Panc1 (cell line): ENCODE results near the gene CABS1. TPM values are rescaled to one million over a fixed set of nuclear protein-coding genes. Genes with fewer than 3 reads are reported as not detected.

Source experiments
- ATAC-seq: fragments of 200-7000 bp; cut with Tn5 transposase; 2 replicates; pipeline ENCODE4 v1.9.1; 2020; ENCODE audit warnings: mild to moderate bottlenecking, moderate library complexity
- Bru-seq: library from RNA; stranded (reverse); fragments of 400-500 nt; gene quantifications from one replicate; lab custom pipeline; 2021; lab: Mats Ljungman, UMichigan
- BruChase-seq, 2 experiments: library from RNA; stranded (reverse); fragments of 400-500 nt; gene quantifications; one replicate each; lab custom pipeline; 2021; lab: Mats Ljungman, UMichigan
- BruUV-seq: library from RNA; stranded (reverse); fragments of 400-500 nt; replicated peaks from 2 replicates; lab custom pipeline; 2021; lab: Mats Ljungman, UMichigan
- CTCF ChIA-PET: fragments of 300-600 bp; sonication (Branson Sonifier 250); formaldehyde crosslinking; loops from one replicate; lab custom pipeline; 2022; ENCODE audit warnings: antibody characterized with exemption; lab: Charles Lee
- POLR2A ChIA-PET: fragments of 300-600 bp; sonication (Branson Sonifier 250); formaldehyde crosslinking; loops from one replicate; lab custom pipeline; 2022; ENCODE audit warnings: antibody characterized with exemption; lab: Charles Lee
- DNase-seq: peaks from one replicate; pipeline ENCODE4 v3.0.0-alpha.2; 2010; ENCODE audit warnings: low read depth, low spot score
- H3K27ac ChIP-seq: 2 replicates; pipeline ENCODE4 v1.5.1; 2011; ENCODE audit warnings: mild to moderate bottlenecking, low read length, inconsistent platforms
- H3K27me3 ChIP-seq: fragments of 200-500 bp; sonication (Bioruptor generic); 2 replicates; pipeline ENCODE4 v1.6.0; 2014; ENCODE audit warnings: low read length, inconsistent platforms; ENCODE audit not compliant: control insufficient read depth, insufficient read depth
- H3K36me3 ChIP-seq: fragments of 200-500 bp; sonication (Bioruptor generic); 2 replicates; pipeline ENCODE4 v1.5.1; 2014; ENCODE audit warnings: inconsistent platforms, mild to moderate bottlenecking, low read length, moderate library complexity; ENCODE audit not compliant: control insufficient read depth, insufficient read depth
- H3K4me1 ChIP-seq: 2 replicates; pipeline ENCODE4 v1.5.1; 2011; ENCODE audit warnings: inconsistent platforms, mild to moderate bottlenecking, low read length, moderate library complexity; ENCODE audit not compliant: control insufficient read depth, insufficient read depth
- H3K4me3 ChIP-seq, 2 experiments: 2 replicates each; pipeline ENCODE4 v1.5.1; 2011 to 2012; ENCODE audit warnings: low read depth in 2 of 2, low read length in 2 of 2, mild to moderate bottlenecking in 2 of 2, inconsistent platforms in 1 of 2, moderate library complexity in 1 of 2
- H3K9me3 ChIP-seq: fragments of 200-500 bp; sonication (Bioruptor generic); 2 replicates; pipeline ENCODE4 v1.5.1; 2014; ENCODE audit warnings: low read depth, mild to moderate bottlenecking, inconsistent platforms, low read length, moderate library complexity; ENCODE audit not compliant: control insufficient read depth, insufficient read depth
- CTCF ChIP-seq: fragments of 450-650 bp; IDR thresholded peaks from 2 replicates; pipeline ENCODE4 v1.5.1; 2017; ENCODE audit warnings: mild to moderate bottlenecking
- POLR2AphosphoS5 ChIP-seq: IDR thresholded peaks from 2 replicates; pipeline ENCODE4 v1.6.1; 2012; ENCODE audit warnings: mild to moderate bottlenecking, low read depth, low read length, moderate library complexity
- REST ChIP-seq, 2 experiments: IDR thresholded peaks; 2 replicates each; pipeline ENCODE4 v1.6.1; 2011 to 2012; ENCODE audit warnings: low read depth in 2 of 2, control low read depth in 1 of 2, low read length in 1 of 2, mild to moderate bottlenecking in 1 of 2, moderate library complexity in 1 of 2; ENCODE audit not compliant: insufficient read depth in 1 of 2
- SIN3A ChIP-seq: IDR thresholded peaks from 2 replicates; pipeline ENCODE4 v1.6.1; 2012; ENCODE audit warnings: low read depth, mild to moderate bottlenecking, low read length, moderate library complexity, borderline replicate concordance; ENCODE audit not compliant: insufficient read depth
- TCF7L2 ChIP-seq: IDR thresholded peaks from 2 replicates; pipeline ENCODE4 v1.6.1; 2011; ENCODE audit warnings: mild to moderate bottlenecking, low read depth, low read length, inconsistent platforms
- in situ Hi-C: cut with HindIII; loops from 2 replicates; pipeline ENCODE4 v1.10.0; 2016; ENCODE audit warnings: low sequenced_read_pairs, low pct_unique_long_range_greater_than_20kb
- intact Hi-C: fragments of 100-400 bp; cut with micrococcal nuclease; formaldehyde crosslinking; loops from one replicate; pipeline ENCODE4 v1.10.0; 2022; ENCODE audit not compliant: unreplicated experiment
- long read RNA-seq: library from polyadenylated mRNA; unstranded; transcript quantifications from one replicate; pipeline ENCODE4 v2.0.0, GENCODE V29; 2021; ENCODE audit not compliant: unreplicated experiment
- polyA plus RNA-seq: library from polyadenylated mRNA; unstranded; fragments of >200 nt; gene quantifications from one replicate; pipeline ENCODE4 v1.2.1, GENCODE V29; 2012; ENCODE audit warnings: missing spikeins; ENCODE audit not compliant: insufficient read length
- total RNA-seq: library from RNA; stranded (reverse); gene quantifications from one replicate; pipeline ENCODE4 v1.2.1, GENCODE V29; 2021; ENCODE audit not compliant: unreplicated experiment

Gene CABS1
- total RNA-seq (not detected), Bru-seq, nascent RNA (not detected), BruChase-seq, experiment 1, labeled RNA remaining after a 2-hour chase (not detected), BruChase-seq, experiment 2, labeled RNA remaining after a 6-hour chase (not detected)
- polyA plus RNA-seq, result not detected
- long read RNA-seq, result 0 reads

GRCh38 chr4:70334681-70335080 lies at the start of gene CABS1:
TSS of gene CABS1 (plus strand) at chr4:70334981. CDS start at chr4:70335040, 59 bp downstream.
- no peaks in the 10 kb centered on the region for H3K4me1 ChIP-seq
- intact Hi-C loops, result no loop called here
- ChIA-PET POLR2A (no interaction called here), CTCF (no interaction called here)
- no peak within 1 kb of the TSS for H3K4me3 ChIP-seq
- H3K36me3 ChIP-seq, result no peaks in the 10 kb centered on the region
- H3K27me3 ChIP-seq, result no peaks in the 10 kb centered on the region
- in situ Hi-C loops, result no loop called here
- DNase-seq, result no peak
- BruUV-seq, result no TSS peak
- no peak within 1 kb of the TSS for H3K27ac ChIP-seq
- TF ChIP-seq REST (IDR thresholded peaks at IDR 0.05; ENCODE audit: insufficient read depth in 1 of 2, low read depth in 2 of 2, low read length in 1 of 2) (no peak), SIN3A (no peak), TCF7L2 (no peak)
- H3K9me3 ChIP-seq, result no peaks in the 10 kb centered on the region
- no peak for ATAC-seq

- Histone ChIP-seq H3K4me1 (no peaks in the 10 kb centered on the region), H3K9me3 (no peaks in the 10 kb centered on the region), H3K27me3 (no peaks in the 10 kb centered on the region), H3K36me3 (no peaks in the 10 kb centered on the region), H3K4me3 (no peak overlapping the region), H3K27ac (no peak overlapping the region)
- ATAC-seq (no peak), DNase-seq (no peak)
- no TSS peak for BruUV-seq
- no peak for TF ChIP-seq POLR2AphosphoS5
- TF ChIP-seq CTCF, result no peak
- no peak for TF ChIP-seq REST (IDR thresholded peaks at IDR 0.05; ENCODE audit: insufficient read depth in 1 of 2, low read depth in 2 of 2, low read length in 1 of 2)
- TF ChIP-seq SIN3A, result no peak
- TF ChIP-seq TCF7L2, result no peak
- POLR2A ChIA-PET, result no interaction called here
- in situ Hi-C loops (no loop called here), intact Hi-C loops (no loop called here)
- CTCF ChIA-PET, result interaction anchor here (0.6 to 0.7 kb wide), 2 partner anchors 63 to 223 kb away, joined by 3 to 4 read pairs; partner anchors contain the start of gene FDCSP
Measured at GRCh38 chr4:70288651-70289050, 46.1 kb upstream of the CABS1 start.
